ENCODE results near the gene ZC3H4.

The ZC3H4 gene

DNA sequence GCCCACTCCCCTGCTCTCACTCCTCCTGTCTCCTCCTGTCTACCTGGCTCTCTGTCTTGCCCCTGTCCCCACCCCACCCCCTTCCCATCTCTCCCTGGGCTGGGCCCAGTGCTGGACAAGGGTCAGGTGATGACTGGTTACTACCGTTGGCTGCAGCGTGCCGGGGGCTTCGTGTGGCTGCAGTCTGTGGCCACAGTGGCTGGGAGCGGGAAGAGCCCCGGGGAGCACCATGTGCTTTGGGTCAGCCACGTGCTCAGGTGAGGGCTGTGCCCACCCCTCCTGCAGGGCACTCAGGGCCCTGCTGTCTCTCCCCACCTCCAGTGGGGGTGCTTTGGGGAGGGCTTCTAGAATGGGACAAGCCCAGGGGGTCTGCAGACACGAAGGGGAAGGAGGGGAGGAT, 72.7 kb downstream of the ZC3H4 start:
- CTCF ChIA-PET = interaction anchor here (1.7 kb wide), 1 partner anchor 28 kb away, joined by 5 read pairs; no protein-coding TSS in a partner anchor
- DNase-seq (ENCODE audit: low read depth, low spot score) = no peak
- POLR2A ChIA-PET = no interaction called here
- no peak overlapping the region for H3K4me3 ChIP-seq (ENCODE audit: low read depth, low read length)
- TF ChIP-seq, protein P1, sequence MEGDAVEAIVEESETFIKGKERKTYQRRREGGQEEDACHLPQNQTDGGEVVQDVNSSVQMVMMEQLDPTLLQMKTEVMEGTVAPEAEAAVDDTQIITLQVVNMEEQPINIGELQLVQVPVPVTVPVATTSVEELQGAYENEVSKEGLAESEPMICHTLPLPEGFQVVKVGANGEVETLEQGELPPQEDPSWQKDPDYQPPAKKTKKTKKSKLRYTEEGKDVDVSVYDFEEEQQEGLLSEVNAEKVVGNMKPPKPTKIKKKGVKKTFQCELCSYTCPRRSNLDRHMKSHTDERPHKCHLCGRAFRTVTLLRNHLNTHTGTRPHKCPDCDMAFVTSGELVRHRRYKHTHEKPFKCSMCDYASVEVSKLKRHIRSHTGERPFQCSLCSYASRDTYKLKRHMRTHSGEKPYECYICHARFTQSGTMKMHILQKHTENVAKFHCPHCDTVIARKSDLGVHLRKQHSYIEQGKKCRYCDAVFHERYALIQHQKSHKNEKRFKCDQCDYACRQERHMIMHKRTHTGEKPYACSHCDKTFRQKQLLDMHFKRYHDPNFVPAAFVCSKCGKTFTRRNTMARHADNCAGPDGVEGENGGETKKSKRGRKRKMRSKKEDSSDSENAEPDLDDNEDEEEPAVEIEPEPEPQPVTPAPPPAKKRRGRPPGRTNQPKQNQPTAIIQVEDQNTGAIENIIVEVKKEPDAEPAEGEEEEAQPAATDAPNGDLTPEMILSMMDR (IDR thresholded peaks at IDR 0.05; ENCODE audit: insufficient read depth, low read length, missing control alignments) = no peak

DNA sequence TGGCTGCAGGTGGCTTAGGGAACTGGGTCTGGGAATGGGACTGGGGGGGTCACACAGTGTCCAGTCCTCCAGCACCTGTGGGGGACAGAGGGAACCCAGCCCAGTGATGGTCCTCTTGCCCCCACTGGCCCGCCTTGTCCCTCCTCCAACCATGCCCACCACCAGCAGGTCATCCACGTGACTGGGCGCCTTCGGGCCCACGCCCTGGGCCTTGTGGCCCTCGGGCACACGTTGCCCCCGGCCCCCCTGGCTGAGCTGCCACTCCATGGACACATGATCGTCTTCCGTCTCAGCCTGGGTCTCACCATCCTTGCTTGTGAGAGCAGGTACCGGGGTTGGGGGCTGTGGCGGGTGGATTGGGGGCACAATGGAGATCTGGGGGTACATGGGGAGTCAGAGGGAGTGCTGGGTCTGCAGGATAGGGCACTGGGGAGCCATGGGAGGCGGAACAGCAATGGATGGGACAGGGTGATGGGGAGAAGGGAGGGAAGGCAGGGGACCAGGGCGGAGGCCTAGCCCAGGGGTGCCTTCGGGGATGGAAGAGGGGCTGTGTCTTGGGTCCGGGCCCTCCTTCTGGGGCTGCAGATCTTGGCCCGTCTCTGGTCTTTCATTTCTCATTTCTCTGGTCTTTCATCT, 74.2 kb downstream of the ZC3H4 start:
- CTCF ChIA-PET = interaction anchor here (1.3 to 1.7 kb wide), 2 partner anchors 26 to 208 kb away, joined by 3 to 5 read pairs; no protein-coding TSS in a partner anchor
- TF ChIP-seq, protein P1 (IDR thresholded peaks at IDR 0.05; ENCODE audit: insufficient read depth, low read length, missing control alignments) = no peak
- no peak for DNase-seq (ENCODE audit: low read depth, low spot score)
- POLR2A ChIA-PET = no interaction called here
- H3K4me3 ChIP-seq (ENCODE audit: low read depth, low read length) = no peak overlapping the region

DNA sequence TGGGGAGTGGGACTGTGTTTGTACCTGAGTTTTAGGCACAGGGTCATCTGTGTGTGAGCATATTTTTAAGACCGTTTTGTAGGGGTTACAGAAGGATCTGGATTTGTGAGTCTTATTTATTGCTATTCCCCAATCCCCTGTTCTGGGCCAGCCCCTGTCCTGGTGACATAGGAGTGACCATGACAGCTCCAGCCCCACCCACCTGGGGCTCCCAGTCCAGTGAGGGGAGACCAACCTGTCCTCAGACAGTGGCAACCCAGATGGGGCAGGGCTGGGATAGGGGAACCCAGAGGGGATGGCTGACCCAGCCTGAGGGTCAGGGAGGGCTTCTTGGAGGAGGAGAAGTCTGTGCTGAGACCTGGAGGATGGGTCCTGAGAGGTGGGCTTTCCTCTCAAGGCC, 75.8 kb downstream of the ZC3H4 start:
- ChIA-PET CTCF (interaction anchor here (0.9 to 5.3 kb wide), 8 partner anchors 7 to 210 kb away, joined by 3 to 46 read pairs (median 8); no protein-coding TSS in a partner anchor), POLR2A (no interaction called here)
- no peak overlapping the region for H3K4me3 ChIP-seq (ENCODE audit: low read depth, low read length)
- DNase-seq (ENCODE audit: low read depth, low spot score) = no peak
- TF ChIP-seq, protein P1 (IDR thresholded peaks at IDR 0.05; ENCODE audit: insufficient read depth, low read length, missing control alignments) = no peak

DNA sequence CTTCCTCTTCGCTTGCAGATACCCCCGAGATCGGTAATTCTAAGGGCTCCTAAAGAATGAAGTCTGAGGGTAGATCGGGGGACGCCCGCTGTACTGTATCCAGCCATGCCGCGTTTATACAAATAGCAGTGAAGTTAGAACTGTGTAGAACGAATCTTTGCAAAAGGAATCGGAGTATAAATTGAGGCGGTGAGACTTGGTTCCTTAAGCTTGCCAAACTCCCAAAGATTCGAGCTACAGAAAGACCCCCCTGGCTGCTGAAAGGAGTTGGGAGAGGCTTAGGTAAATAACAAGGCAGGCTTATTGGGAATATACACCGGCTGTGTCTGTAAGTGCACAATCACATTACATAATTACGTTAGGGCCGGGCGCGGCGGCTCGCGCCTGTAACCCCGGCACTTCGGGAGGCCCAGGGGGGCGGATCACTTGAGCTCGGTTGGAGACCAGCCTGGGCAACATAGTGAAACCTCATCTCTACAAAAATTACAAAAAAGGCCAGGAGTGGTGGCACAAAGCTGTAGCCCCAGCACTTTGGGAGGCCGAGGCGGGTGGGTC, 77.4 kb downstream of the ZC3H4 start:
- ChIA-PET POLR2A (interaction anchor here (1.0 kb wide), 1 partner anchor 92 kb away, joined by 4 read pairs; no protein-coding TSS in a partner anchor), CTCF (interaction anchor here (0.6 to 5.3 kb wide), 32 partner anchors 8 to 218 kb away, joined by 3 to 46 read pairs (median 6); partner anchors contain the start of genes NPAS1, SAE1 and ZC3H4)
- no peak for DNase-seq (ENCODE audit: low read depth, low spot score)
- TF ChIP-seq, protein P1 (IDR thresholded peaks at IDR 0.05; ENCODE audit: insufficient read depth, low read length, missing control alignments) = no peak
- peak overlapping the region; percentile 57 for H3K4me3 ChIP-seq (ENCODE audit: low read depth, low read length)

DNA sequence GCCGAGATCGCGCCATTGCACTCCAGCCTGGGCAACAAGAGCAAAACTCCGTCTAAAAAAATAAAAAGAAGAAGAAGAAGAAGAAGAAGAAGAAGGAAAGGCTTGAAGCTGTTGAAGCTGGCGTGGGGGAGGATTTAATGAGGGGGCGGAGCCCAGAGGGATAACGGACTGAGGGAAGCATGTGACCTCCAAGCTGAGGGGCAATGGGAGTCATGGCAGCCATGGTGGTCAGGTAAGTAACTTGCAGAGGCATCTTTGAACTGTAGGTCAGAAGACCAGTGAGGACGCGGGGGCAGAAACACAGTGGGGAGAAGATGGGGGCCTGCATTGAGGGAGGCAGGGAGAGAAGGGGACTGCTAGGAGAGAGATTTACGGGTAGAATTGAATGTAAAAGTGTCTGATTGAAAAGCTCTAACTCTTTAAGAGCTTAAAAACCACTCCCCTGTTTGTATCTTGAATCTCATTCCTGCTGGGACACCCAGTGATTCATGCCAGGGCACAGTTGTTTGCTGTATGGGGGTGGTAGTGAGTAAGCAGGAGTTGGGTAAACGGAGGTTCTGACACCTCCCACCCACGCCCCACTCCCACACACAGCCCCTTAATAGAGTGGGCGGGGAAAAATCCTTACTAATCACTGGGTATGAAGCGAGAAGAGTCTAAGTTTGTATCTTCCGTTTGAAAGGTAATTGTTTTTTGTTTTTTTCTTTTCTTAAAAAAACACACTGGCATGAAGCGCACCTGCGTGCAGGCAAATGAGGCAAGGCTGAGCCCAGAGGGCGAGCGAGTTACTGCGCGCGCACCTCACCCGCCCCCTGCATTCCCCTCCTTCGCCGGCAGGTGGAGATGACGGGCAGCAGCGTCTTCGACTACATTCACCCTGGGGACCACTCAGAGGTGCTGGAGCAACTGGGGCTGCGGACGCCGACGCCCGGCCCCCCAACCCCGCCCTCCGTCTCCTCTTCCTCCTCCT, 78.2 kb downstream of the ZC3H4 start:
- TF ChIP-seq, protein P1 (IDR thresholded peaks at IDR 0.05; ENCODE audit: insufficient read depth, low read length, missing control alignments) = peak; percentile 98
- ChIA-PET POLR2A (interaction anchor here (1.0 kb wide), 2 partner anchors 78 to 93 kb away, joined by 3 to 4 read pairs; partner anchors contain the start of gene ZC3H4), CTCF (interaction anchor here (0.6 to 5.3 kb wide), 27 partner anchors 9 to 212 kb away, joined by 3 to 46 read pairs (median 7); partner anchors contain the start of genes NPAS1 and ZC3H4)
- H3K4me3 ChIP-seq (ENCODE audit: low read depth, low read length) = peak overlapping the region; percentile 57
- DNase-seq (ENCODE audit: low read depth, low spot score) = no peak

Measured in AG04449 (cell line).